SIG-M5 treated with dmso at 0.1 percent for 504 hours (cell line): ENCODE results near the gene RTN4R.

Experiments used
- DNase-seq: peaks from one replicate; lab custom pipeline; 2025; ENCODE audit not compliant: unreplicated experiment; lab: John Stamatoyannopoulos, UW

Gene RTN4R

DNA sequence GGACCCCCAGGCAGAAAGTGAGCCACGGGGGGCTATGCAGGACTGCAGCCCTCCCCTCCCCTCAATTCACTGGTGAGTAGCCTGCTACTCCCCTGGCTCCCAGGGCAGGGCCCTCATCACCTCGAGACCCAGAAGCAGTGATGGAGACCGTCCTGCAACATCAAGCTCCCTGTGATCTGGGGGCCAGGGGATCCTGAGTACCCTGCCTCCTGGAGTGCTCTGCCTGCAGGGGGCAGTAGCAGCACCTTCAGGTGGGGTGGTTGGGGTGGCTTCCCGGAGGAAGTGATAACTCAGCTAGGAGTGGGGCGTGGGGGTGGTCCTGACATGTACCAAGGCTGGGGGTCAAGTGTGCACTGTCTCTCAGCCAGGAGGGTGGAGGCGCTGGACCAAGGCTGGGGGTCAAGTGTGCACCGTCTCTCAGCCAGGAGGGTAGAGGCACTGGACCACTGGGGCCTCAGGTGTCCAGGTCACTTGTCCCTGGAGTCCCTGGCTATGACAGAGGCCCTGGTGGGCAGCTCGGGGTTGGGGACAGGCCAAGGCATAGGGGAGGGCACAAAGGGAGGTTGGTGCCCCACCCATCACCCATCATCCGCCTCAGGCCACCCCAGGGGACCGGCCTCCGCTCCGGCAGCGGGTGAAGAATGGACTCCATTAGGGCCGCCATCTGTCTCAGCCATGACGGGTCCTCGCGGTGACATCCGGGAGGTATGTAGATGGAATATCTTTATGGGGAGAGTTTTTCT, 9.4 kb downstream of the RTN4R start:
- DNase-seq, result no peak

DNA sequence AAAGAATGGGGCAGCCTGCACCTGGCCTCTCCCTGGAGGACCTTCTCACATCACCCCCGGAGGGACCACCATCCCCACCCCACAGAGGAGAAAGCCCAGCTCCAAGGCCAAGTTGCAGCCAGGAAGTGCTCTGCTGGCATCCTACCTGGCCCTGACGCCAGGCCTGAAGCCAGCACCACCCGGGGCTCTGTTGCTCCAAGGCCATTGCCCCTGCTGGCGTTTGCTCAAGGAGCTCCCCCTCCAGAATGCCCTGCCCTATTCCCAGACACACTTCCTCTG, 10.2 kb downstream of the RTN4R start:
- DNase-seq, result no peak

DNA sequence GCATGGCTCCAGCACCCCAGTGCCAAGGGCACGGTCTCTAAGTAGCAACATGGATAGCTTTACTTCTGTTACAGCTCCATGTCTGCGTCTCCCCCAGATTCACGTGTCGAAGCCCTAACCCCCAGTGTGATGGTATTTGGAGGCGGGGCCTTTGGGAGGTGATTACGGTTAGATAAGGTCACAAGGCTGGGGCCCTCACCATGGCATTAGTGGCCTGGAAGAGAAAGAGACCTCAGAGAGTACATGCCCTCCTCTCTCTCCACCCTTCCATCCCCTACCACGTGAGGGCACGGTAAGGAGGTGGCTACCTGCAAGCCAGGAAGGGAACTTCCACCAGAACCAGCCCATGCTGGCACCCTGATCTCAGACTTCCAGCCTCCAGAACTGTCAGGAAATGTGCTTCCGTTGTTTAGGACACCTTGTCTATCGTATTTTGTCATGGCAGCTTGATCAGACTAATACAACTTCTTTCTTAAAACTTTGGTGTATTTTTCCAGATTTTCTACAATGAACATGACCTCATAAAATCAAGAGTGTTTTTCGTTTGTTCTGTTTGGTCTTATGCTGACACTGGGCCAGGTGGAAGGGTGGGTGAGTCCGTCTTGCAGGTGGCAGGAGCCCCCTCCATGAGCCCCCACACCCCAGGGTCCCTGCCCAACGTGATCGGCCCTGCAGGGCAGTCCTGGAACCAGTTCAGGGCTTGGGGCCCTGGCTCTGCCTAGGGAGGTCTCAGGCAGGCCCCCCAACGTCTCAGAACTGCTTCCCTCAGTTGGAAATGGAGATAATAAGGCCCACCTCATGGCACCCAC, 10.7 kb downstream of the RTN4R start:
- DNase-seq, result no peak

DNA sequence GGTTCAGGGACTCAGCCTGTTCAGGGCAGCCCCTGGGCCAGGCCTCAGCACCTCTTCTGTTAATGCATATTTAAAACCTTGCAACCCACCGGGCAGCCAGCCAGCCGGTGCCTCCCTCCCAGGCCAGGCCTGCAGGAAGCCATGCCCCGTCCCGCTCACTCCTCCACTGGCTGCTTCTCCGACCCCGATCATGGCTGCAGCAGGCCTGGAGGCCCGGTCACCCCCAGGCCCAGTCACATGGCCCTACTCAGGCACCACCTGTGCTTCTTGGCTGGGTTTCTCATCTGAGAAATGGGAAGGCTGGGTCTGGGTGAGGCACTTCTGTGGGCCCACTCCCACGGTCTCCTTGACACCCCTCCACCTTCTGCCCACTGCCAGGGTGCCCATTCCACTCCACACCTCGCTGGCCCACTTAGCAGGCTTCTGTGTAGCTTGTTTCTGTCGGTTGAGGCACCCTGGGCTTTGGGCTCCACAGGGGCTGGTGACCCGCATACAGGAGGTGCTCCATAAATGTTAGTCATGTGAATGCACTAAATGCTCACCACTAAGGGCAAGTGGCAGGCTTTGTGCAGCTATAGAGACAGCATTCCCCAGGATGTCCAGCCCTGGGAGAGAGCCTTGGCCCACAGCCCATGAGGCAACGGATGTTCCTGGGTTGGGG, 11.4 kb downstream of the RTN4R start:
- DNase-seq, result no peak

DNA sequence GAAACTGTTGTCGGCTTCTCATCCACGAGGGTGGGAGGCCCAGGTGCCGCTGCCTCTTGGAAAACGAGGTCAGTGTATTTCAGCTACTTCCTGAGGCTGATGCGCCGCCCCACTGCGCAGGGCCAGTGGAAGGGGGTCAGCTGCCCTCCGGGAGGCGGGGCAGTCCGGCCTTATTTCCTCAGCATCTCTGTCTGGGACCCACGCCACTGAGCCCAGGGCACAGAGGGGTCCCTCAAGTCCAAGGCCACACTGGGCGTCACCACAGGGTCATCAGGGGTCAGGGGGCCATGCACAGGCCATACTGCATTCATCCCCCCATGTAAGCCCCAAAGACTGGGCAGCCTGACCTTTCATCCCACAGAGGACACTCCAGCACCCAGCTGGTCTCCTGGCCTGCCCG, 12.1 kb downstream of the RTN4R start:
- DNase-seq, result no peak

DNA sequence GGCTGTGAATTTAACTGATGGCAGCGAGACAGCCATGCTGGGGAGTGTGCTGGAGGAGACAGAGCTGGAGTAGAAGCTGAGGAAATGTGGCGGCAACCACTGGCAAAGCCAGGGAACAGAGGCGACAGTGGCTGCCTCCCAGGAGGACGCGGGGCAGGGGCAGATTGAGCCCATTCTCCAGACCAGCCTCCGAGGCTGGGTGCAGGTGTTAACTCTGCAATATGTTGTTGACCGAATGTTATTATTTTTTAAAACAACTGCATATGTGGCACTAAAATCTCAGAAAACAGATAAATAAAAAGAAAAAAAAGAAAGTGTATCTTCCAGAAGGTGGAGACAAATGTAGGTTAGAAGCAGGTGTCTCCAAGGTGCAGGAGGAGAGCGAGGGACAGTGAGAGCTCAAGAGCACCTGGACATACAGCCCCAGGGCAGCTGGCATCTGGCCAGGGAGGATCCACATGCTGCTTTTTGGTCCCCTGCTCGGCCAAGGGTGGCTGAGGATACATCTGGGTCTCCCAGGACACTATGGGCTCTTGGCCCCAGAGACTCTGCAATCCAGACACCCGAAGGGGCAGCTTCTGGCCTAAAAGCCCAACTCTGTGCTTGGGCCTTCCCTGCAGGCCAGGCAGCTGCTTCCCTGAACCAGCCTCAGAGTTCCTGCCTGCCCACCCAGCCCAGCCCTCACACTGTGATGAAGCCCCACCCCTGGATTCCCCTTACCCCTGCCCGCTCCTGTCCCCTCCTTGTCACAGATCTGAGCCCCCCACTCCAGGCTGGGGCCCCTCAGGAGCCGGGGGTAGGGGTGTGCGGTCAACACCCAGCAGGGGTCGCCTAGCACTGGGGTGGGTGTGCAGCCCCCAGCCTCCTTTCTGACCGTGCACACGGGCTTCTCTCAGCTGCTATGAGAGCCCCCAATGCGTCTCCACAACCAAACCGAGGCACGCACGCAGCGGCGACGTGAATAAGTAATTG, 12.9 kb downstream of the RTN4R start:
- no peak for DNase-seq

DNA sequence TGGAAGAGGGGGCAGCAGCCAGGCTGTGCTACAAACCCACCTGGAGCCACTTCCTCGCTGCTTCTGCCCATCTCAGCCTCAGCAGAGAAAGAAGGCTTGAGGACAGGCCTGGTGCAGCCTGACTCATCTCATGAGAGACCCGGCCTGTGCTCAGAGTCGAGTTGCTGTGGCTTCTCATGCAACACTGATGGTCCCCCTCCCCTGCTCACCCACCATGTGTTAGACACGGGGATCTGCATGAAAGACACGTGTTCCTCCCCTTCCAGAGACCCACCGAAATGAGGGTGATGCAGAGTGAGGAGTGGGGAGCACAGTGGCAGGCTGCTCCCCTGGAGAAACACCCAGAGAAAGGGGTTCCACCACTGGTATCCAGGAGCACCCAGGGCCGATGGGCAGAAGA, 15.0 kb downstream of the RTN4R start:
- DNase-seq, result no peak

DNA sequence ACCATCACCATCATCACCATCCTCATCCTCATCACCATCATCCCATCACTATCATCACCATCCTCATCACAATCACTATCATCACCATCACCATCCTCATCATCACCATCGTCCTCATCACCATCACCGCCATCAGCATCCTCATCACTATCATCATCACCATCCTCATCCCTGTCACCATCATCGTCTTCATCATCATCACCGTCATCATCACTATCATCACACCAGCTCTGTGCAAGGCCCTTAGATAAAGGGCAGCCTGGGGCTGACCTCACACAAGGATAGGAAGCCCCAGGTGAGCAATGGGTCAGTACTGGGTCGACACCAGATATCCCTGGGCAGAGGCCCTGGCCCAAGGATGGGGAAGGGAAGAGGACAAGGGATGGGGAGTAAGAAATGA, 16.1 kb downstream of the RTN4R start:
- no peak for DNase-seq

DNA sequence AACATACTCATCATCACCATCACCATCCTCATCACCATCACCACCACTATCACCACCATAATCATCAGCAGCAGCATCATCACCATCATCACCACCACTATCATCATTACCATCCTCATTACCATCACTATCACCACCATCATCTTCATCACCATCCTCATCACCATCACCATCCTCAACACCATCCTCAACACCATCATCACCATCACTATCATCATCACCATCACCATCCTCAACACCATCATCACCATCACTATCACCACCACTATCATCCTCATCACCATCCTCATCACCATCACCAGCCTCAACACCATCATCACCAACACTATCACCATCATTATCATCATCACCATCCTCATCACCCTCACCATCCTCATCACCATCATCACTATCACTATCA, 16.6 kb downstream of the RTN4R start:
- DNase-seq, result no peak

DNA sequence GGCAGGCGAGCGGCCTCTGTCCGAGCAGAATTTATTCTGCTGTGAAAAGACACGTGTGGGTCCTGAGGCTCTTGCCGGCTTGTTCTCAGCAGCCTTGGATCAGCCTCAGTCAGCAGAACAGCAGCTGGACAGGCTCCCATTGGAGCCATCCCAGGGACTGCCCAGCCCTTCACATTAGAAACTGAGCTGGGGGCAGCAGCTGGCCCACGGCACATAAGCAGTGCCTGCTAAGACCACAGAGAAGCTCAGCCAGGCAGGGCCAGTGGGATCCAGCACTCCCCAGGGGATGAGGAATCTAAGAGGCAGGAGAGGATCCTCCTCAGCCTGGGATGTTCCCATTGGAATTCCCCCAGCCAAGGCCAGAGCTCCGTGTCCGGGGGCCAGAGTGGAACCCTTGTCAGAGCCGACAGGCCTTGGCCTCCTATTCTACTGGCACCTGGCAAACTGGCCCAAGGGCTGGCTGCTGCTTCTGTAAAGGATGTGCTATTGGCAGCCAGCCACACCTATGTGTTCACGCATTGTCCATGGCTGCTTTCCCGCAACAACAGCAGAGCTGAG, 18.2 kb downstream of the RTN4R start:
- no peak for DNase-seq

DNA sequence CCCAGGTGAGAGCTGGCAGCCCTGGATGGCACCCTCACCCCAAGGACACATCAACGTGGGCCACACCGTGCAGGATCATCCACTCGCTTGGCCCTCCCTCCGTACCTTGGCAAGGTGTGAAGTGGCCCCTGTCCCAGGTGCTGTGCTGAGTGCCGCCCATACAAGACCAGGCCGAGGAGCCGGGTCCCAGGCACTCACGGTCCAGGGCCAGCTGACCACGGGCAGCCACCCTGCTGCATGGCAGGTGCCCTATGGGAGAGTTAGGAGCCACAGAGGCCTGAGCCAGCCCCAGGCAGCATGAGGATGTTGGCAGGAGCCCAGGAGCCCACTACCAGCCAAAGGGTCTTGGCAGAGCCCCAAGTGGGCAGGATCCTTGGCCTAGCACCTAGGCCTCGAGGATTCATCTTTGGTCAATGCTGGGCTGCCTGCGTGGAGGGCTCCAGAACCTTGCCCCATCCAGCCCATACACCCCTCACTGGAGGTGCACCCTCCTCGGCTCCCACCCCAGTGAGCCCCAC, 19.6 kb downstream of the RTN4R start:
- no peak for DNase-seq

DNA sequence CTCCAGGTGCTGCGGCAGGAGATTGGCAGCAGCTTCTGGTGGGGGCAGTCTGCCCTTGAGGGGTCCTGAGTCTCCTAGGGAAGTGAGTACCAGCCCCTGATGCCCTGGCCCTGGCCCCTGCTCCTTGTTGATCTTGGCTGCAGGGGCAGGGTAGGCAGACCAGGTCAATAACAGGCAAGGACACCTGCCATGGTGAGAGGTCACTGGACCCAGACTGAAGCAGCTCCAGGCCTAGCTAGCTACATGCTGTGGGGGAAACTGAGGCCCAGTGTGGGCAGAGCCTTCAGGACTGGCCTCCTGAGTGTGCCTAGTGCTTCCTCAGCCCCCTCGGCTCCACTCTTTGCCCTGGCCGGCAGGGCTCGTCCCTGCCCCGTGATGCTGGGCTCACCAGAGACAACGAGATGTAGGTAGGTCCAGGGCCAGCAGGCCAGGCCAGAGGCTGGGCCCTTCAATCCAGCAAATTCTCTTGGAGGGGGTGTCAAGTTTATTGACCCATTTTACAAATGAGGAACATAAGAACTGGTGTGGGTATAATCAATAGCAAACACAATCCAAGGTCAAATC, 20.4 kb downstream of the RTN4R start:
- no peak for DNase-seq

DNA sequence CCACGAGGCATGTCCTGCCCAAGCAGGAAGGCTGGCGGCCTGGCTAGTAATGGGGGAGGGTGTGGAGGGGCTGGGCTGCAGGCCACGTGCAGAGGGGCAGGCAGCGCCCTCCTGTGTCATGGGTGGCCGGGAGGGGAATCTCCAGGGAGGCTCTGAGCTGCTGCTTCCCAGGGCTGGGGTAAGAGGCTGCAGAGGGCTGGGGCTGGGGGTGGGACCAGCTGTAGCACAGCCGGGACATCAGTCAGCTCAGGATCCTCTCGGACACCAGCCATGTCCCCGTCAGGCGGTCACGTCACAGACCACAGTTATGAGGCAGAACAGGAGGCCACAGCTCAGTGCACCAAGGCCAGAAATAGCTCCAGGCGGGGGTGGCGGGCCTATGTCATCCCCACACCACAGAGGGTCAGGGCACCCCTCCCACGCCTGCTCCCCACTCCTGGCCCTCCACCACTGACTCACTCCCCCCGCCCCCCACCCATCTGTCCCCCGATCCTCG, 21.1 kb downstream of the RTN4R start:
- DNase-seq, result no peak

DNA sequence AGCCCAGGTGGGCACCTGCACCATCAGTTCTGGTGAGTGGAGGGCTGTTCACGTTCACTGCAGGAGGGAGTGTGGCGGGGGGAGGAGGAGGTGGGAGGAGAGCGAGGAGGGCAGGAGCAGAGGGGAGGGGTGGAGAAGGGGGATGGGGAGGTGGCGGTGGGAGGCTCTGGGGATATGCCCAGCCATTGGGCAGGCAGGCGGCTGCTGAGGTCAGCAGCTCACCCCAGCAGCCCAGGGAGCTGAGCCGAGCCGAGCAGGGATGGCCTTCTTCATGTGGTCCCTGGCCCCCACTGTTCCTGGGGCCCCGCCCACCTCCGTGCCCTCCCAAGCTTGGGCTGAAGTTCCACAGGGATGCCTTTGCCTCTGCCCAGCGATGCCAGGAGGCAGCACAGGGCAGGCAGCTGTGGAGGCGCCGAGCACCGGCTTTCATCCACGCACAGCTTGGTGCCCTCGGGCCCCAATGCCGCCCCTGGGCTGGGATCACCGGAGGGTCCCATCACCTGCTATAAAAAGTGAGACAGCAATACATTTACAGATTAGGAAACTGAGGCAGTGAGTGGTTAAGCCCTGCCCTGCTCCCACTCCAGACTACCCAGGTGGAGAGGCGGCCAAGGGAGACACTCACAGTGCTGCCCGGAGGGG, 21.6 kb downstream of the RTN4R start:
- DNase-seq, result no peak

DNA sequence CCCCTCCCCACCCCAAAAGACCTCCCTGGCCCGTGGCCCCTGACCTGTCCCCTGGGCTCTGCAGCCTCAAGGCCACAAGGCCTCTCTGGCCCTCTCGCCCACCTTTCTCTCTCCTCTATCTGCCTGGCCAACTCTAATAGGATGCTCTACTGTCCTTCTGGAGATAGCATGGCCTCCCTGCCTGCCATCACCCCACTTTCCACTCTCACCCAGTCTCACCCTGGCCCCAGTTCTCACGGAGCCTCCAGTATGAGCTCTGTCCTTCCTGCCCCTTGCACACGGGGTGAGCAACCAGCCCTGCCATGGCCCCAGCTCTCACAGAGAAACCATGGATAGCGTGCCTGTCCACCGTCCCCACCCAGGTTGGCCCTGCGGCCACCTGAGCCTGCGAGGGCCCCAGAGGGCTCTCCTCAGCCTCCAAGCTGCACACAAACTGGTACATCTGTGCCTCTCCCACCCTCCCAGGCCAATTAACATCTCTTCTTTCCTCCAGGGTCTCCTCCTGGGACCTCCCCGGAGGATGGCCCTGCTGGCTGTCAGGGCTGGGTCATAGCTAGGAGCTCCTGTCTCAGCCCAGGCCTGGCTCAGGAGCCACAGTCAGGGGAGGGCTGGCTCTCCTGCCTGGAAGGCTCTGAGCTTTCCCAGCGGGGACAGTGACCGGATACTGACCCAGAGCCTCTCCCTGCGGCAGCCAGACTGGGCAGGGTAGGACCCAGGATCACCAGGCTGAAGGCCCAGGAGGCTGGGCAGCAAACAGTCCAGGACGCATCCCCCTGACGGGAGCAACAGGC, 22.3 kb downstream of the RTN4R start:
- no peak for DNase-seq

DNA sequence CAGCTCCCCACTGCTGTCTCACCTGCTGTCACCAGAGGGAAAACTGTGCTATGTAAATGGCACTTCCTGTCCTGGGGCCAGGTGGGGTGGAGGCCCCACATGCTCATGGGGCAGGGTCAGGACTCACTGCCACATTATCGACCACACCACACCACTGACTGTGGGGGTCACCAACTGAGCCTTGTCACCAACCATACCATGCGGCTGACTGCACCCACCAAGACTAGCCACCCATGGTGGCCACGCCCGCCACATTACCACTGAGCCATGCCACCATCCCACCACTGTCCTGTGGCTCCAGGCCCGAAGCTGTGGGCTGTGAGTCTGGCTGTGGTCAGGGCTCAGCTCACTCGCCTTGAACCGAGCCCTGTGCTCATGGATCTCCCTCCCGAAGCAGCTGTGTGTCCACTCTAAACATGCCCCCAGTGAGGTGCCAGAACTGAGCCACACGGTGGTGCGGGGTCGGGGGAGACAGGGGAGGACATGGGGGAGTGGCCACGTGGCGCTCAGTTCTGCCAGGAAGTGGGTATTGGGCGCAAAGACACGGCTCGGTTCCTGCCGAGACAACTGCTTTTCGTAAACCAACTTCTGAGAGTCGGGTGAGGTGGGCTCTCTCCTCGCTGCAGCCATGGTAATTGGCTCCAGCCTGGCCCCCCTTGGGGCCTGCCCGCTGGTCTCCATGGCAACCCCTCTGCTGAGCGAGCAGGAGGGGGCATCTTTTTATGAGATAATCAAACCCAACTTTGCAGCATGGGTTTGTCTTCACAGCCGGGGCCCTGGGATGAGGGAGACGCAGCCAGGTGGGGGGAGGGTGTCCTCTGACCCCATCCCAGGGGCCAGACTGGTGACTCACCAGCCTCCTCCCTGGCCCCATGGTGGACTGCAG, 23.2 kb downstream of the RTN4R start:
- DNase-seq, result no peak

DNA sequence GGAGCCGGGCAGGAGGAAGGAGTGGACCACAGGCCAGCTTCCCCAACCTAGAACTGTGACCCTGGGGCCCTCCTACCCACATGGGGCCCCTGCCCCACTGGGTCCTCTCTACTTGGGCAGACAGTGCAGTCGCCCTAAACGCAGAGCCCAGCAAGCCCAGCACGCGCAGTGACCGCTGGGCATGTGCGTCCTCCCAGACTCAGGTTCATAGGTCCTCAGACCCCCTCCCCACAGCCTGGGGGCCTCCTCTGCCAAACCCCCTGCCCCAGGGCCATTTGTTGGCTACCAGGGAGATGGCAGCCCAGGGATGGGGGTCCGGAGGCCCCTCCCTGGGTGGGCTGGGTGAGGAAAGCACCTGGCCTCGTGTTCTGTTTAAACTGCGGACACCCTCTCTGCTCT, 23.9 kb downstream of the RTN4R start:
- no peak for DNase-seq
